GM19099 (cell line): ENCODE measurements around the gene KLKB1.

ENCODE experiments used
- POLR2A ChIP-seq: IDR thresholded peaks from 3 replicates; pipeline ENCODE4 v1.6.1; 2011; ENCODE audit warnings: low read depth; ENCODE audit not compliant: insufficient read length; ENCODE audit errors: extremely low read depth

The KLKB1 gene

DNA sequence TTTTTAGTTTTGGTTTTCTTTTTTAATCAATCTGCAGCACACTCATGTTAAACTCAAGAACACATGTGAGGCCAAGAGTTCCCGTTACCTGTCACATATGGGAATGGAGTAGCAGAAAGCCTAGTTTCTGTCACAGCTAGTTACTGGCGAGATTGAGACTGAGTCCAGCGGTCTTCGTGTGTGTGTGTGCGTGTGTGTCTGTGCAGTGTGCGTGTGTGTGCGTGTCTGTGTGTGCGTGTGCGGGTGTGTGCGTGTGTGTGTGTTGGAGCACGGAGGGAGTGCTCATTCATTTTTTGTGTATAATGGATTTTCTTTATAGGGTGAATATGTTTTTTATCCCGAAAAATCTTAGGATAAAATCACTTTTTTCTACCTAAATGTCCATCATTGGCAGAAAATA is 57.8 kb downstream of the KLKB1 start:
- TF ChIP-seq POLR2A, result no peak

DNA sequence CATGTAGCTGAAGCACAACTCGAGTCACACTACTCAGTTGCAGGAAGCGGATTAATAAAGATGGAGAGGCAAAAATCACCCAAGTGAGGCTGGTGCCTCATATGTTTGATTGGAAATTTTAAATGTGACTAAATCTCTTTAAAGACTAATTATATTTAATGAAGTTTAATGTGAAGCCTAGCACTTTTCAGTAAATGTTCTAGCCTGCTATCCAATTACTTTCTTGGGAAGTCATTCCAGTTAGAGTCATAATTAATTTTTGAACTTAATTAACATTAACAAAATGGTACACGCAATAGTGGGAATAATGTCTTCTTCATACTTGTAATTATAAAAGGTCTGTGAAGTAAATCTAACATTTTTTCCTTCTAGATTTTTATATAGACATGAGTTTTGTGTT is 59.3 kb downstream of the KLKB1 start:
- TF ChIP-seq POLR2A, result no peak

DNA sequence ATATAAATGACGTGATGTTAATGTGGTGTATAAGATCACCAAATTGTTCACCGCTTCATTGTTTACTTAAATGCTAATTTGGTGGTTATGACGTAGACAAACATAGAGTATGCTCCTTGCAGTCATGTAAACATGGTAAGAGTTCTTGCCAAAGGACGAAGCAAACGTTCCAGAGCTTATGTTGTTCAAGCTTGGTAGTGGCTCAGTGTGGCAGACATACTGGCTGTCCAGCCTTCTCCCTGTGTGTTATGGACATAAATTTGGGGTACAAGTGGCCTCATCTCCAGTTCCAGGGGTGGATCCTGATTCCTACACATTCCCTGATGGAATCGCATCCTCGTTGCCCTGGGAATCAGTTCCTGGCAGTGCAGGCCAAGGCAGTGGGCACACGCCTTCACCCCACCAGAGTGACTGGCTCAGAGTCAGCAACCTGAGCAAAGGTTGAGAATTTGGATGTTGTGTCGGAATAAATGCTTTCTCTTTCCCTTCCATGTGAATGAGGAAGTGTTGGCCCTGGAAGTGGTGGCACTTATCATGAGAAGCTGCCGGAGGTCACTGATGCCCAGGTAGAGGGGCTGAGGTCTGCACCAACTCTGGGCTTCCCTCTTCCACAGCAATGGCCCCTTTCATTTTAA is 64.1 kb downstream of the KLKB1 start:
- no peak for TF ChIP-seq POLR2A

DNA sequence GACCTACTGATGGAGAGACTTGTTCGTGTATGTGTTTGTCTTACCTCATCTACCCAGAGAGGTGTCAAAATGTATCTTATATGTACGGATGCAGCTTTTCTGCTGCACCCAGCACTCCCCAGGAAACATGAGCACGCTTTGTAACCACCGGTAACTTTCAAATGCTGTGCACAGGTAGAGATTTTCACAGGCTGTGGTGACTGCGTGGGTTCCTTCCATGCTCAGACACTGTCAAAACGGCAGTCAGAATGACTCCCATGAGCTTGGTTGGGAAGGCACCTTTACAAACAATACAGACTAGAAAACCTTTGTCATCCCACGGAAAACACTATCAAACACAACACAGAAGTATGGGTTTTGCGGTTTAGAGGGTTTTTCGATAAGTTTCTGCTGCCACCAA is 66.9 kb downstream of the KLKB1 start:
- no peak for TF ChIP-seq POLR2A

DNA sequence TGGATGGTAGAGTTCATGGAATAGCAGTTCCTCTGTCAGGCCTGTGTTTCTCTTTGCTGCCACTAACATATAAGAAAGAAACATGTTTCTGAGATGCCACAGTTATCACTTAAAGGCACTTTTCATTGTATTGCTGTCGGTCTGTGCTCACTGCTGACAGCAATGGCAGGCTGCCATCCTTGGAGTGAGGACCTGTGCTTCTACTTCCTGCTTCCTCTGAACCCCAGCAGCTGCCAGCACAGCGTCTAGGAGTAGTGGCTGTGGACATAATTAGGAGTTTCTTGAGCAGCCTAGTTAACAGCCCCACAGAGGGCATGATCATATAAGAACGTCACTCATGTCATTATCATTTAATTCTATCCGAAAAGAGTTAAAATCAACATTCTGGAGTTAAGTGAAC is 69.2 kb downstream of the KLKB1 start:
- no peak for TF ChIP-seq POLR2A

DNA sequence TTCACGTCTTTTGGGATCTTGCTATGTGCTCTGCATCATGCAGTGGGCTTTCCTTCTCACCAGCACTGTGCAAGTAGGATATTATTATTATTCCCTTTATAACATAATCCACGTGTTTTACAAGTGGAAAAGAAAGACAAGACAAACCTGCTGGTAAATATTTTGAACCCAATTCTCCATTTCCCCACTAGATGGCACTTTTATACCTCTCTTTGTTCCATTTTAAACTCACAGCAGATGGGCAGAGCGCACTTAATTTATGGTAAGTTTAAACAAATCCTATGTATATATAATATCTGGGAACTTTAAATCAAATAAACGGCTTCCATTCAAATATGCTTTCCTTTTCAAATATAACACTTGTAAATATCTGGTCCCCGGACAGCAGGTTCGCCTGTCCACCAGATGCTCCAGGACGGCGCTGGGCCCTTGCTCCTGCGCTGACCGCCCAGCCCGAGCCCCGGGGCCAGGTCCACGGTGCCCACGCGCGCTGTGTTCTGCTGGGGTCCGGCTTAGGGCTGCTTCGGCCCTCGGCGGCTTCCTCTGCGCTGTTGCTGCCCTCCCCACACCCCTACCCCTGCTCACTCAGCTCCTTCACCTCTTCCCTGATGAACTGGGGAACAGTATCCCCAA is 69.8 kb downstream of the KLKB1 start:
- TF ChIP-seq POLR2A, result no peak

DNA sequence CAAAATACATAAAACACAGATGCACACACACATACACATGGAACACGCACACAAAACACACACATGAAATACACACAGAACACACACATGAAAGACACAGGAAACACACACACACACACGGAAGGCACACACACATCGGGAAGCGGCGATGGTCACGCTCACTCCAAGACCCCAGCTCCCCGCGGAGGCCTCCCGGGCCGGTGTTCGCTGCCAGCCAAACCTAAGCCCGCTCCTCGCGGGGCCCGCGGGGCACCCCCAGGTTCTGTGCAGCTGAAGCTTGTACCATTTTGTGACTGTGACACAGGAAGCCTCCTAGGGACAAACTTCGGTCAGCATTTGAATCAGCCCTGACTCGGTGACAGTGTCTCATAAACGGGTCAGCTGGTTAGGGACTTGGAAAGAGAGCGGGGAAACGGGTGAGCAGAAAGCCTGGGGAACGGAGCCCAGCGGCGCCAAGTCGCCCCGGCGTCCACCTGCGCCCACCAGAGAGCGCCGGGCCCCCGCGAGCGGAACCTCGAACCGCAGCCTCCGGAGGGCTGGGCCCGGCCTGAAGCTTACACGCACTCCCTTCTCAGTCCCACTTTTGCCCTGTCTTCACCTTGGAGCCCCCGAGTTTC is 70.8 kb downstream of the KLKB1 start:
- no peak for TF ChIP-seq POLR2A

DNA sequence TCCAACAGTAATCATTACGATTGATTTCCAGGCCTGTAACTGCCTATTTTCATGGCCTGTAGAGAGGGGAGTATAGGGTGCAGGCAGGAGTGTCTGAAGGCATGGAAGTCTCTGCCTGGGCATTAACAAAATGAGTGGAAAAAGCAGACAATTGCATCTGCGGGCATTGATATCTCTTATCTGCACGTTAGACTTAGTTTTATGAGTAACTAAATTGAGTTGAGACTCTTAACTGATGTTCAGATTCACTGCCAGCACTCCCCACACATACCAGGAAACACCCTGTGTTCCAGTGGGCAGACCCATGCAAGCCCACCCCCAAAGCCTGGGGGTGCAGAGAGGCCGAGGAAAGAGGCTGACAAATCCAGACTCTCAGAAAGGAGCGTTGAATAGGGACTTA is 72.0 kb downstream of the KLKB1 start:
- no peak for TF ChIP-seq POLR2A

DNA sequence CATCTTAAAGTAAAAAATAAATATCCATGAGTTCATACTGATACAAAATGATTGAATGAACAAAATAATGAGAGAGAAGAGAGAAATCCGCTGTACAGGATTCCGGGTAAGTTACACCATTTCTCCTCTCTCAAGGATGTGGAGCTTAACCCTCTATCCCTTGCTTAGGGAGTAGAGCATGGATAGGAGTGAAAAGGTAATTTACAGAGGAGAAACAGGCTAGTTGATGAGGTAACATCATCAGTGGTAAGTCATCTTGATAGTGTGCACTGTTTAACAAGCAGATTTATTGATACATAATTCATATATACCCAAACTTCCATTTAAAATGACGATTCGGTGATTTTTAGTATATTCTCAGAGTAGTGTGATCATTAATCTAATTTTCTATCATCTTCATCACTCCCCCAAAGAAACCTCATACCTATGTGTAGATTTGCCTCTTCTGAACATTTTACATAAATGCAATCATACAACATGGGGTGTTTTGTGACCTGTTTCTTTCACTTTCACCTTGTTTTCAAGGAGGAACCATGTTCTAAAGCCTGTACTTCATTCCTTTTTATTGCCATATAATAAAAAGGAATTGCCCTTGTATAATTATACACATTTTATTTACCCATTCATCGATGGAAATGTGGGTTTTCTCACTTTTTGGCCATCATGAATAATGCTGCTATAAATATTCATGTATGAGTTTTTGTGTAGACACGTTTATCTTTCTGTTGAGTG is 73.5 kb downstream of the KLKB1 start:
- TF ChIP-seq POLR2A, result no peak

DNA sequence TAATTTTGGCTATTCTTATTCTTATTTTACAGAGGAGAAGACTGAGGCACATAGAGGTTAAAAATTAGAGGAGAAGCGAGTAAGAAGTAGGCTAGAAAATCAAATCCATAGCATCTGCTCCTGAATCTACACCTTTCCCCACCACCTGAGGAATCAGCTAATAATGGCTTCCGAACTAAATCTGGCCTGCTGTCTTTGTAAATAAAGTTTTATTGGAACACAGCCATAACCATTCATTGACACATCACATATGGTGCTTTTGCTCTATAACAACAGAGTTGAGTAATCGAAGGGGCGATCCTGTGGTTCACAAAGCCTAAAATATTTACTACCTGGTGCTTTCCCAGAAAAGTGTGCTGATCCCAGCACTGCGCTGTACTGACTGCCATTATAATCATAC is 76.9 kb downstream of the KLKB1 start:
- TF ChIP-seq POLR2A, result no peak

DNA sequence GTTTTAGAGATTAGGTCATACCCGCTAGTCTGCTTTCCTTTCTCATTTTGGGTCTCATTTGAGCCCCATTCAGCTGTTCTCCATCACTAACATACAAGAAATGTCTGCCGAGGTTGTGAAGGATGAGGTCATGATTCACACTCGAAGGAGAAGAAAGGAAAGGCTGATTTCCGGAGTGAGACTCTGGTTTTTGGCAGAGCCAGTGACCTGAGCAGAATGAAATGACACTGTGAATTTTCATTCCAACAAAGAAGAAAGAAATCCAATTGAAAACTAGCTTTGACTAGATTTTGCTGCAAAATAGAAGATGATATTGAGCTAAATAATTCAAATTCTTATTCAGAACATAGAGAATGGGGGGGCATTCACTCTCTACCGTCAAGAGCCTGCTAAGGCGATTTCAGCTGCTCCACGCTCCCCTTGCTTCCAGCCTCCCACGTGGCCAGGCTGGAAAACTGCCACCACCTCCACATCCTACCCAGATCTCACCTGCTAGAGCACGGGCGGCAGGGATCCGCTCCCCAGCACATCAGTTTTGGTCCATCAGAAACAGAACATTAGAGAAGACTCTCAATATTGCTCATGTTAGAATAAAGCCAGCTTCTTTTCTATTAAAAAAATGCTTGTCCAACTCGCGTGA is 77.7 kb downstream of the KLKB1 start:
- no peak for TF ChIP-seq POLR2A

DNA sequence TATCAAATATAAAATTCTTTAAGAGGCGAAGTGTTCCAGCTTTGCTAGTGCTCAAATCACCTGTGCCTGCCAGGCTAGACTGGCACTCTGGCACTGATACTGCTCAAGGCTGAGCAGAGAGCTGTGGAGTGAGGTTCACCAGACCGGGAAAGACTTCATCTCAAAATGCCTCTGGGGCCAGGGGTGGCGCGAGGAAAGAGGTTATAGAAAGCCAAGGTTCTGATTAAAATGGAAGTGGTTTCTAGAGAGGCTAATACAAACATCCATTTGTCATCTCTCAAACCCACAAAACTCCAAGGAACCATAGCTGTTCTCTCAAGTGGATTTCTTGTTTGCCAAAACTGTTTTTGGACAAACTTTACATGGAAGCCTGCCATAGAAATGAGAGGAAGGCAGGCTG is 80.2 kb downstream of the KLKB1 start:
- no peak for TF ChIP-seq POLR2A

DNA sequence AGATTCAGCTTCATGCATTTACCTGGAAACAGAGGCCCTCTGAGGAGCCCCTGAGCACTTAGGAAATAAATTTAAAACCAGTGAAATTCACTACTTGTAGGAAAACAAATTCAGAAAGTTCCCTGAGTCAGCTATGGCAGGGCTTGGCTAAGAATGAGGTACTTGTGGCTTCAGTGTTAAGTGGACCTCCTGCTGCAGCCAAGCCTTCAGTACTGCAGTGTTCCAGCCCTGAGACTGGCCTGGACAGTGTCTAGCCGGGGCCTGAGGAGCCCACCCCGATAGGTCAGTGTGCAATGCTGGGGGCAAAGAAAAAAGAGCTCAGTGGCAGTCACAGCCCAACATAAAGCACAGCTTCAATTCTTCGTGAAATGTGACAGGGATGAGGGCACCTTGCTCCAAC is 80.6 kb downstream of the KLKB1 start:
- TF ChIP-seq POLR2A, result no peak
